ENCODE measurements around the gene SCFD2.
"Not testable (repeated sequence)": the region's sequence is repeated elsewhere in the genome, so short reads cannot be mapped to it uniquely, and the experiment has no call there.

Gene SCFD2

DNA sequence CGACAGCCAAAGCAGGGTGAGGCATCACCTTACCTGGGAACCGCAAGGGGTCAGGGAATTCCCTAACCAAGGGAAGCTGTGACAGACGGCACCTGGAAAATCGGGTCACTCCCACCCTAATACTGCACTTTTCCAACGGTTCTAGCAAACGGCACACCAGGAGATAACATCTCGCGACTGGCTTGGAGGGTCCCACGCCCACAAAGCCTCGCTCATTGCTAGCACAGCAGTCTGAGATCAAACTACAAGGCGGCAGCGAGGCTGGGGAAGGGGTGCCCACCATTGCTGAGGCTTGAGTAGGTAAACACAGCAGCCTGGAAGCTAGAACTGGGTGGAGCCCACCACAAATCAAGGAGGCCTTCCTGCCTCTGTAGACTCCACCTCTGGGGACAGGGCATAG, 25.7 kb downstream of the SCFD2 start:
- not testable (repeated sequence) for DNase-seq

DNA sequence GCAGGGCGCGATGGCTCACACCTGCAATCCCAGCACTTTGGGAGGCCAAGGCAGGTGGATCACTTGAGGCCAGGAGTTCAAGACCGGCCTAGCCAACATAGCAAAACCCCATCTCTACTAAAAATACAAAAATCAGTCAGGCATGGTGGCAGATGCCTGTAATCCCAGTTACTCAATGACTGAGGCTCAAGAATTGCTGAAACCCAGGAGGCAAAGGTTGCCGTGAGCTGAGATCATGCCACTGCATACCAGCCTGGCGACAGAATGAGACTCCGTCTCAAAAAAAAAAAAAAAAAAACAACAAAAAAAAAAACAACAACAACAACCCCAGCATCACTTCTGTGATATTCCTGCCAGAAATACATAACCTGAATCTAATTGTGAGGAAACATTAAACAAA, 30.9 kb downstream of the SCFD2 start:
- DNase-seq = not testable (repeated sequence)

DNA sequence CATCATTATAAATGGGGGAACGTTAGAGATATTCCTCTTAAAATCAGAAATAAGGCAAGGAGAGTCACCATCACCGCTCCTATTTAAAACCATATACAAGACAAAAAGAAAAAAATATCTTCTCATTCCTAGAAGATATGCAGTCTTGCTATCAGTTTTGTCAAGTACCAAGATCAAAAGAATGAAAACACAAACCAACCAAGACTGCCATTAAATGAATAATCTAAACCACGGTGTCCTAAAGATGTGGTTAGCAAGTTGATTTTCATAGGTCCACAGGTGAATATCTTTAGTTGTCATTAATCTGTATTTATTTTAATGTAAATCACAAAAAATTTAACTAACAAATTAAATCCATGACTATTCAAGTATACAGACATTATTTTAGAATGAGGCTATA, 39.3 kb downstream of the SCFD2 start:
- no peak for DNase-seq

GRCh38 chr4:53322696-53323095, 43.2 kb downstream of the SCFD2 start:
- DNase-seq = no peak

DNA sequence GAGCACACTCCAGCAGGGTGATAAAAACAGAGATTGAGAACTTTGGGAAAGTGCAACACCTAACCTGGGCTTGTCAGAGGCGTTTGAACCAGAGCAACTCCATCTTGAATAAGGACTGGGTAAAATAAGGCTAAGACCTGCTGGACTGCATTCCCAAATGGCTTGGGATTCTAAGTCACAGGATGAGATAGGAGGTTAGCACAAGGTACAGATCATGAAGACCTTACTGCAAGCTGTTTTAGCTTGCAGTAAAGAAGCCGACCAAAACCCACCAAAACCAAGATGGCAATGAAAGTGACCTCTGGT, 43.9 kb downstream of the SCFD2 start:
- DNase-seq = no peak

- peak; percentile 56 to 78 for DNase-seq
Measured at GRCh38 chr4:53321151-53321983, 44.5 kb downstream of the SCFD2 start.

DNA sequence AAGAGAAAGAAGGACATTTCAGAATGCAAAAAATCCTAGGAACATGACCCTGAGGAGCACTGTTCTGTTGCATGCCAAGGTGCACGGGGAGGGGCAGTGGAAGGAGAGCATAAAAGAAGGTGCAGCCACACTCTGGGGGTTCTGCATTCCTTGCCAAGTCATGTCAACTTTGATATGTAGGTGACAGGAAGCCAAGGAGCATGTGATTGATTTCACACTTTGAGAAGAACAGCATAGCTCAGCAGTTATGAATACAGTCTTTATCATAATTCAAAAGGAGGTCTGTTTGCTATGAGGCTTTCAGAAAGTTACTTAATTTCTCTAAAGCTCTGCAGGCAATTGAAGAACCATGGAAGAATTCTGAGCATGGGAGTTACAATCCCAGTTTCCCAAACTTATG, 50.6 kb downstream of the SCFD2 start:
- no peak for DNase-seq

GRCh38 chr4:53314252-53314651, 51.6 kb downstream of the SCFD2 start:
- no peak for DNase-seq

- DNase-seq = peak; percentile 49 to 53
Measured at GRCh38 chr4:53313510-53313909, 52.4 kb downstream of the SCFD2 start.

- no peak for DNase-seq
Measured at GRCh38 chr4:53309321-53310040, 56.4 kb downstream of the SCFD2 start.

DNA sequence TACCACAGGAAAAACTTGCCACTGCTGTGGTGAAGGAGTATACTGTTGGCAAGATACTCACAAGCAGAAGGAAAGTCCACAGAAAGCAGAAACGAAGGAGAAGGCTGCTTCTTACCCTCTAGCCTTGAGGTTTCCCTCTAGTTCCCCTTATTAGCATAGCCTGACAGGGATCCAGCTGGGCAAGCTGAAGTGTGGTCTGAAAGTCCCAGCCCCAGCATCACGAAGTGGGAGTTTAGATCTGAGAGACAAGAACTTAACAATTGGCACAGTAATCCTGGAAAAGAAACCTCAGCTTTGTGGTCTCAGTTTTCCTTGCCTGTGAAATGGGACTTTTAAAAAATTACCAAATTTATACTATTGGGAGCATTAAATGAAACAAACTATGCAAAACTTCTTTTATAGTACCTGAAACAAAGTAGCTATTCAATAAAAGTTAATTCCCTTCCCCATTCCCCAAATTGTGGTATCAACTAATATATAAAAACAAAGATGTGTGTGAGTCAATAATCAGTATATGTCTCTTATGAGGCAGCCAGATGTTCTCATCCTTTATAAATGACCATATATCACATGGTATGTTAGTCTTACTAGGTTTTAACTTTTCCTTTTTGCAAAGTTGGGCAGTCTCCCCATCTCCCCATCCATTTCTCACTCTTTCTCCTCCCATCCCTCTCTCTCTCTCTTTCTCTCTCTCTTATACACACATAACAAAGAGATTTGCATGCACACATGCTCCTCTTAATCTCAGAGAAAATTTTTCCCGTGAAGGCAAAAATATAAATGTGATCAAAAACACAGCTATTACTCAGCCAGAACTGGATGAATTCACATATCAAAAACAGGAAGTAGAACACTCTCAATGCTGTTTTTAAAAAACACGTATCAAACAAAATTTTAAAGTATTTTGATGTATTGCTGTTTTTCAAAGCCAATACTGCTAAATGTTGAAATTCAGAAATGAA, 57.8 kb downstream of the SCFD2 start:
- DNase-seq = peak; percentile 100

GRCh38 chr4:53307210-53307609, 58.7 kb downstream of the SCFD2 start:
- no peak for DNase-seq

DNA sequence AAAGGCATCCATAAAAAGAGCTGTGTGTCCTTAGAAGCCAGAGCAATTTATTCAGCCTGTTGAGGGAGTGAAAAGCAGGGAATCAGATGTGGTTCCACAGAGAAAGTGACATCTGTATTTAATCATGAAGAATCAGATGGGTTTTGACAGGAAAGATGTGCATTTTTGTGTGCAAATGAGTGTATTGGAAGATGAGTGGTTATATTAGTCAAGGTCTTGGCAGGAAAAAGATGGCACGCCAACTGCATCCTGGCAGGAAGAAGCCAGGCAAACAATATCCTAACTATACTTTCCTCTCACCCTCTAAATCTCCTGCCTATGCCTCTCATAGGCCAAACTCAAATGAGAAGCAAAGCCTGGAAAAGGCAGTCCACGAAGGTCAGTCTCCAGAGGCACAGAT, 59.1 kb downstream of the SCFD2 start:
- no peak for DNase-seq

- DNase-seq = not testable (repeated sequence)
Measured at GRCh38 chr4:53292209-53292608, 73.7 kb downstream of the SCFD2 start.

DNA sequence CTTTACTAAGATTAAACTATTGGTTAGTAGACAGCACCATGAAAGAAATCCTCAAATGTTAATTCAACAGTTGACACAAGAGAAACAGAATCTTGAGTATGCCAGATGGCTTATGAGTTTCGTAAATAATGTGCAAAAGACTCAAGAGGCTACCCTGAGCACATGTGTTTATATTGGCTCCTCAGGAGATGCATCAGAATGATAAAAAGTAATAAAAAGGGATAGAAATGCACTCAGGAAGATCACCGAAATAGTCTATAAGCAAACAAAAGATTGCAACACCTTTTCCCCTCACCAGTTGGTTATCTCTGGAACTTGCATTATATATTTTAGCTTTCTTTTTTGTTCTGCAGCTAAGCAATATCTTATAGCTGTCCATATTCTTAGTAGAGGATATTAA, 84.4 kb downstream of the SCFD2 start:
- no peak for DNase-seq

DNA sequence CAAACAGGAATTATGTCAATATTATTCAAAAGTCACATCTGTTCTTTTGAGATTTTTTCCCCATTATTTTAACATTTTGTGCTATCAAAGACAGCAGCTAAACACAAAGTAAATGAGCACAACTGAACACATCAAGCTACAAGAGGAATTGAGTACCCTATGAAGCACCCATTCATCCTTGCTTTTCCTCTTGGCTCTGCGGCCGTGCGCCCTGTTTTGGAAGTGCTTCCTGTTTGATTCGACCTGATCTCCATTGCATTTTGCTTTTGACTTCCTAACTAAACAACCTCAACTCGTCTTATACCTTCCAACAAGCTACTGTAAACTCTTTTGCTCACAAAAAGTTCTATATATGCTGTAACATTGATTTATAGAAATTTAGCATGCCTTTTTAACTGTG, 85.0 kb downstream of the SCFD2 start:
- DNase-seq = no peak

- no peak for DNase-seq
Measured at GRCh38 chr4:53274609-53275268, 91.1 kb downstream of the SCFD2 start.

DNA sequence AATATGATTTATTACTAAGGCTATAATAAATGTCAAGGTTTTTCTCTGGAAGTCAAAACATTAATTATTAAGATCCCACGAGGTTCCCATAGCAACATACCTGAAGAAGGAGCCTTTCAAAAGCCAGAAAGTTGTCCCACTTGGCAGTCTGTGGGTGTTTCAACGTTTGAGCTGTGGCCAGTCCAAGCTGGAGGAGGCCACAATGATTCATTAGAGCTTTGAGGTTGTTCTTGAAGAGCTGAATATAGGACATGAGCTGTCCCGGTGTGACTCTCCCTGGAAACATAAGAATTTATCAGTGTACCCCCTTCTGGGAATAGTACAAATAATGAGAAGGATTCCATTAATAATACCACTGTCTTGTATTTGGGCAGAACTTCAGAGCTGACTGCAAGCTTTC, 92.1 kb downstream of the SCFD2 start:
- DNase-seq = no peak

GRCh38 chr4:53267026-53267425, 98.8 kb downstream of the SCFD2 start:
- DNase-seq = no peak

GRCh38 chr4:53255986-53256385, 109.9 kb downstream of the SCFD2 start:
- not testable (repeated sequence) for DNase-seq

DNA sequence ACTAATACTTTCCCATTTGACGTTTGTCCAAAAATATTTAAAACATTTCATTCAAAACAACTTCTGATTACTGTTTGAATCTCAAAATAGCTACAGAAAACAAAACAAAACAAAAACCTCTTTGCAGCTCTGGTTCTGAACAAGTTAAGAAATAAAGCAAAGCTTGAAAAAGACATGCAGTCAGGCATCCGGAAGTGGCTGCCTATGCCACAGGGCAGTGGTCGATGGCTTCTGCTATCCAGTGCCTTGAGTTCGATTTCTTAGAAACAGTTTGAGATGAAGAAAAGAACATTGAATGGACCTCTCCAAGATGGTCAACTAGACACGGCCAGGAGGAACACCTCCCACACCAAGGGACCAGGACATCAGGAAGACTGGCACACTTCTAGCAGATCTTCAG, 125.3 kb downstream of the SCFD2 start:
- DNase-seq = no peak

DNA sequence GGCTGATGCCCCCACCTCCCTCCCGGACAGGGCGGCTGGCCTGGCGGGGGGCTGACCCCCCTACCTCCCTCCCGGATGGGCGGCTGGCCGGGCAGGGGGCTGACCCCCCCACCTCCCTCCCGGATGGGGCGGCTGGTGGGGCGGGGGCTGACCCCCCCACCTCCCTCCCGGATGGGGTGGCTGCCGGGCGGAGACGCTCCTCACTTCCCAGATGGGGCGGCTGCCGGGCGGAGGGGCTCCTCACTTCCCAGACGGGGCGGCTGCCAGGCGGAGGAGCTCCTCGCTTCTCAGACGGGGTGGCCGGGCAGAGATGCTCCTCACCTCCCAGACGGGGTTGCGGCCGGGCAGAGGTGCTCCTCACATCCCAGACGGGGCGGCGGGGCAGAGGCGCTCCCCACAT, 127.5 kb downstream of the SCFD2 start:
- not testable (repeated sequence) for DNase-seq

DNA sequence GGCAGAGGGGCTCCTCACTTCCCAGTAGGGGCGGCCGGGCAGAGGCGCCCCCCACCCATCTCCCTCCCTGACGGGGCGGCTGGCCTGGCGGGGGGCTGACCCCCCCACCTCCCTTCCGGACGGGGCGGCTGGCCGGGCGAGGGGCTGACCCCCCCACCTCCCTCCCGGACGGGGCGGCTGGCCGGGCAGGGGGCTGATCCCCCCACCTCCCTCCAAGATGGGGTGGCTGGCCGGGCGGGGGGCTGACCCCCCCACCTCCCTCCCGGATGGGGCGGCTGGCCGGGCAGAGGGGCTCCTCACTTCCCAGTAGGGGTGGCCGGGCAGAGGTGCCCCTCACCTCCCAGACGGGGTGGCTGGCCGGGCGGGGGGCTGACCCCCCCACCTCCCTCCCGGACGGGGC, 128.1 kb downstream of the SCFD2 start:
- DNase-seq = not testable (repeated sequence)

All from Kasumi-1 (cell line).